Sigmoid colon (tissue), 7 donors: ENCODE measurements around the gene FUBP1. TPM values are rescaled to one million over a fixed set of nuclear protein-coding genes. Genes with fewer than 3 reads are reported as not detected.

Experiments
- DNase-seq: peaks from one replicate; pipeline ENCODE4 v3.0.0-alpha.2; 2019
- H3K27ac ChIP-seq, 4 donors: fragments of 200-600 bp; sonication (generic); one replicate each; pipeline ENCODE4 v1.5.1; 2016 to 2019; ENCODE audit warnings: mild to moderate bottlenecking in 1 of 4
- H3K27me3 ChIP-seq, 3 donors: fragments of 200-600 bp; sonication (generic); one replicate each; pipeline ENCODE4 v1.5.1; 2019; ENCODE audit warnings: mild to moderate bottlenecking in 1 of 3
- H3K36me3 ChIP-seq, 4 donors: fragments of 200-600 bp; sonication (generic); one replicate each; pipeline ENCODE4 v1.5.1; 2016 to 2019
- H3K4me1 ChIP-seq, 4 donors: fragments of 200-600 bp; sonication (generic); one replicate each; pipeline ENCODE4 v1.5.1; 2017 to 2019
- H3K4me3 ChIP-seq, 4 donors: fragments of 200-600 bp; sonication (generic); one replicate each; pipeline ENCODE4 v1.5.1; 2017 to 2019; ENCODE audit warnings: mild to moderate bottlenecking in 2 of 4, moderate library complexity in 1 of 4
- H3K9me3 ChIP-seq, 4 donors: fragments of 200-600 bp in 3 of 4; sonication (generic) in 3 of 4; one replicate each; pipeline versions ENCODE4 v1.5.1 to v1.6.1; 2013 to 2019
- CTCF ChIP-seq, 4 experiments: fragments of 450-650 bp in 3 of 4; fragments of 200-600 bp in 1 of 4; IDR thresholded peaks; one replicate each; pipeline ENCODE4 v1.5.1; 2016 to 2019; ENCODE audit warnings: antibody characterized with exemption in 4 of 4, mild to moderate bottlenecking in 3 of 4, moderate library complexity in 2 of 4
- EP300 ChIP-seq, 4 donors: sonication (generic); formaldehyde crosslinking; IDR thresholded peaks; one replicate each; pipeline ENCODE4 v1.6.1; 2017; ENCODE audit warnings: antibody characterized with exemption in 4 of 4
- POLR2A ChIP-seq, 2 donors: fragments of 450-650 bp; IDR thresholded peaks; one replicate each; pipeline ENCODE4 v1.6.1; 2016; ENCODE audit warnings: antibody characterized with exemption in 2 of 2, mild to moderate bottlenecking in 2 of 2, moderate library complexity in 2 of 2
- POLR2AphosphoS5 ChIP-seq, 4 donors: sonication (generic); formaldehyde crosslinking; IDR thresholded peaks; one replicate each; pipeline ENCODE4 v1.6.1; 2017; ENCODE audit warnings: antibody characterized with exemption in 4 of 4
- WGBS, 2 donors: extraction: QIAGEN DNeasy Blood & Tissue Kit; methylation state at CpG; one replicate each; pipeline ENCODE4 v1.1.7; 2013; 5-methylcytosine and 5-hydroxymethylcytosine counted together
- intact Hi-C: fragments of 100-400 bp; cut with DNase I; formaldehyde crosslinking; loops from one replicate; pipeline ENCODE4 v1.15.1; 2023
- polyA plus RNA-seq, 3 donors: library from polyadenylated mRNA; stranded (reverse); fragments of 200-250 nt; gene quantifications; one replicate each; pipeline ENCODE4 v1.2.3, GENCODE V29; 2013
- total RNA-seq, 4 donors: library from RNA; depleted of rRNA; stranded (reverse); fragments of >200 nt; gene quantifications; one replicate each; pipeline ENCODE4 v1.1.0, GENCODE V29; 2016
- donor health status: healthy with polysubstance abuse.
- donor health status: Bipolar disorder and iron deficiency.
- donor health status: healthy.

FUBP1 gene
- total and polyA plus RNA-seq, 7 donors = 20.8 to 79.2 (median 60.6) TPM

GRCh38 chr1:77955709-77956108, 23.2 kb downstream of the FUBP1 start:
- TF ChIP-seq POLR2A (IDR thresholded peaks at IDR 0.05) (no peak), CTCF (IDR thresholded peaks at IDR 0.05) (no peak), EP300 (IDR thresholded peaks at IDR 0.05) (no peak), POLR2AphosphoS5 (IDR thresholded peaks at IDR 0.05) (no peak)
- H3K27ac ChIP-seq = no peak overlapping the region
- DNase-seq = no peak
- H3K4me3 ChIP-seq = no peak overlapping the region
- WGBS, 2 donors = 90 to 93% methylated on average over 3 of the region's 3 CpGs
- no peaks in the 10 kb centered on the region for H3K9me3 ChIP-seq
- H3K36me3 ChIP-seq = peaks cover 20 to 100% (median 58%) of the 10 kb centered on the region in 4 donors
- peaks cover 0 to 2% (median 0%) of the 10 kb centered on the region in 4 donors for H3K4me1 ChIP-seq
- intact Hi-C loops = no loop called here
- no peaks in the 10 kb centered on the region for H3K27me3 ChIP-seq

DNA sequence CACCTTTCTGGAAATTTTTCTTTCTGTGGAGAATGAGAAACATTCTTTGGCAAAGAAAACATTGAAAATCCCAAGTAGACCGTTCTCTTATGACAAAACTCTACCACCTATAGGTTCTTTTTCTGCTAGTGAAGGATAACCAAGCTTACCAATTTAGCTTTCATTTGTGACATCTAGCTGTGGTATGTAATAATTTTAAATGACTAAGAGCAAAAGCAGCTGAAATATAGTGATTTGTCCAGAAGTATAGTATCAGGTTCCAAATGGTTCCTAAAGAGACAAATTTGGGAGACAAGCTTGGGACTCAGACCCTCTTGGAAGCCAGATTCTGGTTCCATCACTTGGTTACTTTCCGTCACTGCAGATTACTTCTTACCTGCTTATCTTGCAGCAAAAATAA, 24.4 kb downstream of the FUBP1 start:
- Histone ChIP-seq H3K4me1 (peaks cover 0 to 11% (median 4%) of the 10 kb centered on the region in 4 donors), H3K4me3 (no peak overlapping the region), H3K27me3 (no peaks in the 10 kb centered on the region), H3K36me3 (peaks cover 10 to 100% (median 48%) of the 10 kb centered on the region in 4 donors), H3K9me3 (no peaks in the 10 kb centered on the region), H3K27ac (no peak overlapping the region)
- DNase-seq = no peak
- intact Hi-C loops = no loop called here
- 96 to 99% methylated on average over 2 of the region's 2 CpGs for WGBS, 2 donors
- TF ChIP-seq CTCF (IDR thresholded peaks at IDR 0.05) = no peak
- TF ChIP-seq POLR2A (IDR thresholded peaks at IDR 0.05) = no peak
- TF ChIP-seq POLR2AphosphoS5 (IDR thresholded peaks at IDR 0.05) = no peak
- TF ChIP-seq EP300 (IDR thresholded peaks at IDR 0.05) = no peak

DNA sequence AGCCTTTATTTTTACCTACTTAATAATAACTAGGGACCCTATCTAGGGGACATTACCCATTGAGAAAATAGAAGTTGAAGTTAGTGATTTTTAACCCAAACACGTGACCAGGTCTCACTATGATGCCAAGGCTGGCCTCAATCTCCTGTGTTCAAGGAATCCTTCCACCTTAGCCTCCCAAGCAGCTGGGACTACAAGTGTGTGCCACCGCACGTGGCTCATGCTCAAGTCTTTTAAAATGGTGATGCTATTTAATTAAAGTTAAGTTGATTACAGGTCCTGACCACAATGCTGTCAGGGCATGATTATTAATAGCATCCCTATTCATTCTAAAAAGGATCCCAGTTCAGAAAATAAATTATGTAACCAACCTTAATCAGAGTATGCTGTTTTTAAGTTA, 25.0 kb downstream of the FUBP1 start:
- Histone ChIP-seq H3K4me3 (no peak overlapping the region), H3K4me1 (peaks cover 0 to 16% (median 7%) of the 10 kb centered on the region in 4 donors), H3K27me3 (no peaks in the 10 kb centered on the region), H3K9me3 (no peaks in the 10 kb centered on the region), H3K36me3 (peaks cover 10 to 94% (median 42%) of the 10 kb centered on the region in 4 donors), H3K27ac (no peak overlapping the region)
- no peak for DNase-seq
- TF ChIP-seq EP300 (IDR thresholded peaks at IDR 0.05) = no peak
- no peak for TF ChIP-seq POLR2AphosphoS5 (IDR thresholded peaks at IDR 0.05)
- no peak for TF ChIP-seq POLR2A (IDR thresholded peaks at IDR 0.05)
- no peak for TF ChIP-seq CTCF (IDR thresholded peaks at IDR 0.05)
- intact Hi-C loops = no loop called here
- 93 to 98% methylated on average over 3 of the region's 3 CpGs for WGBS, 2 donors

DNA sequence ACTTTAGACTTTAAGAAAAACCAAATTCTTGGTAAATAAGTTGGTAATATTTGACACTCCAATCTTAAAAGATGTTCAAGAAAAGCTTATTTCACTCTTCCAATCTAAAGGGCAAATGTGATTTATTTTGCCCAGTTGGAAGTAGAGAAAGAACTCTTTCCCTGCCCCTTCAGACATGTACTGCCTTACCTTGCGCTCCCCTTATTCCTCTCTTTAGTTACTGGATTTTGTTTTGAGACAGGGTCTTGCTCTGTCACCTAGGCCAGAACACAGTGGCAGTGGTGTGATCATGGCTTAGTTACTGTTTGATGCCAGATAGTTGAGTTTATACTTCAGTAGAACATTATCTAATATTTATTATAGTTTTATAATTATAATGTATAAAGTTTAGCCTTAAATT, 27.5 kb downstream of the FUBP1 start:
- peaks cover 7 to 93% (median 38%) of the 10 kb centered on the region in 4 donors for H3K36me3 ChIP-seq
- no peak for TF ChIP-seq POLR2A (IDR thresholded peaks at IDR 0.05)
- no peak for TF ChIP-seq POLR2AphosphoS5 (IDR thresholded peaks at IDR 0.05)
- no peak for TF ChIP-seq EP300 (IDR thresholded peaks at IDR 0.05)
- no peak for TF ChIP-seq CTCF (IDR thresholded peaks at IDR 0.05)
- no peak overlapping the region for H3K27ac ChIP-seq
- H3K4me1 ChIP-seq = peaks cover 0 to 31% (median 12%) of the 10 kb centered on the region in 4 donors
- WGBS, 2 donors = 98 to 100% methylated on average over 1 of the region's 1 CpG
- no peaks in the 10 kb centered on the region for H3K27me3 ChIP-seq
- intact Hi-C loops = no loop called here
- H3K9me3 ChIP-seq = no peaks in the 10 kb centered on the region
- no peak overlapping the region for H3K4me3 ChIP-seq
- DNase-seq = no peak

DNA sequence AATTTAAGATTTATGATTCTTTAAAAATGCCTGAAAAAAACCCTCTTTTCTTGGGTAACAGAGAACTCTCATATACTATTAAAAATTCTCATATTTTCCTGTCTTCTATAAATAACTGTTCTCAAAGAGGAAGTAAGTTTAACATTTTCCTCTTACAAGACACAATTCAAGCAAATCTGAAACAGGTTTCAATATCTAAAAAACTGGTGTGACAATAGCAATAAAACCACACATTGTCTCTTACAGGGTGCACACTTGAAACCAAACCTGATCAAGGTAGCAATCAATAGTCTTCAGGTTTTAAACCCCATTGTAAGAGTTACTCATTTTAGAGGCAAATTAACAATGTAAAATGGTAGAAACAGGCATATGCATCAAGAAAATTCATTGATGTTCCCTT, 28.0 kb downstream of the FUBP1 start:
- TF ChIP-seq POLR2A (IDR thresholded peaks at IDR 0.05) (no peak), POLR2AphosphoS5 (IDR thresholded peaks at IDR 0.05) (no peak), EP300 (IDR thresholded peaks at IDR 0.05) (no peak)
- peaks cover 3 to 93% (median 34%) of the 10 kb centered on the region in 4 donors for H3K36me3 ChIP-seq

More for the DNA sequence above, 28.0 kb downstream of the FUBP1 start:
- no peak for DNase-seq
- Histone ChIP-seq H3K4me1 (peaks cover 0 to 35% (median 12%) of the 10 kb centered on the region in 4 donors), H3K27me3 (no peaks in the 10 kb centered on the region), H3K27ac (no peak overlapping the region), H3K4me3 (no peak overlapping the region), H3K9me3 (no peaks in the 10 kb centered on the region)
- intact Hi-C loops = no loop called here
